Measurements from ENCODE around the gene LNX1. TPM values are rescaled to one million over a fixed set of nuclear protein-coding genes. Genes with fewer than 3 reads are reported as not detected.

Gene LNX1
- total and polyA plus RNA-seq, 2 of the 13 experiments (the other 11 are each of a cell fraction or from before 2014, with no cell fraction given): 0.49 TPM

DNA sequence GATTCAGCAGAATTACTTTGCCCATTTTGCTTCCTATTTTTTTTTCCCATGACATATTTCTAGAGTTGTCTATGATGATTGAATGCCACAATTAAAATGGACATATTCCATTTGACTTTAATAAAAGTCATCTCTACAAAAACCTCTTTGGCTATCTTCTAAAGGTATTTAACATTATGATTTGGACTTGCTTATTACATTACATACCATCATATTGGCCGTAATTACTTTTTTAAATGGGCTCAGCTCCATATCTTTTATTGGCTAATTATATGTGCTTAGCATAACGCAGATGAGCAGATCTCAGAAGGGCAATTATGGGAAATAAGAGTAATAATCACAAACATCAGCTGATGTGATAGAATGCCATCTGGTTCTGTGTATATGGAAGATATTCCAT is 4.5 kb upstream of the LNX1 start (continued):
- no peak for TF ChIP-seq ZZZ3 (CRISPR knock-in tag; IDR thresholded peaks at IDR 0.05; ENCODE audit: borderline replicate concordance)

DNA sequence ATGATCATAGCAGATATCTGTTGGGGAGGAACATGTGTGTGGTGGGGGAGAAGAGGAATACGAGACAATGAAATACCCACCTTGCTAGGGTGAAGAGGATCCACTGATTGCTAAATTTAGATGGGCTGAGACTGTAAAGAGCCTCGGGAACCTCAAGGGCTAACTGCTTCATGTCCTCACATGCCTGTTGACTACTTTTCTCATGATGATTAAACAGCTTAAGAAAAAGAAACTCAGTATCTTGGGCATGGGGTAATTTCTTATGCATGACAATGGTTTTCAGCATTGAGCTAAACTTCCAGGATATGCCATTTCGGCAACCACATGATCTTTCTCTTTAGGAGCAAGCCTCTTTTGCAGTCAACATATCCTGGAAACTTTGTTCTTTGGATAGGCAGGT is 3.9 kb upstream of the LNX1 start:
- FAIRE-seq: no peak
- no TSS peak for BruUV-seq (replicated peaks)
- H3K27ac ChIP-seq (ENCODE audit: extremely low read length, insufficient read depth, low read length): no peak overlapping the region

GRCh38 chr4:53593765-53594164 is 2.5 kb upstream of the LNX1 start:
- H3K79me2 ChIP-seq (ENCODE audit: insufficient read depth, low read length): no peaks in the 10 kb centered on the region
- BruUV-seq (replicated peaks): no TSS peak
- H3K4me2 ChIP-seq (ENCODE audit: low read depth, low read length): no peak overlapping the region
- H3K36me3 ChIP-seq (replicated peaks in 1 of 2; ENCODE audit: control insufficient read depth in 1 of 2, insufficient read depth in 2 of 2, low read length in 2 of 2): no peaks in the 10 kb centered on the region
- ChIA-PET POLR2A (no interaction called here), CTCF (ENCODE audit: low intra/inter-chr PET ratio, low total read pairs) (no interaction called here)
- 97% methylated on average over 2 of the region's 2 CpGs for WGBS (ENCODE audit: low lambda C conversion rate)
- no peak overlapping the region for H3K9ac ChIP-seq (ENCODE audit: insufficient read depth, low read depth, low read length)
- peaks cover 44% of the 10 kb centered on the region for H3K4me1 ChIP-seq (ENCODE audit: insufficient read depth, low read length)
- H2AFZ ChIP-seq (ENCODE audit: low read length): no peak overlapping the region
- no peak overlapping the region for H3K4me3 ChIP-seq (replicated peaks in 1 of 3; ENCODE audit: insufficient read depth in 1 of 3, low read depth in 2 of 3, low read length in 3 of 3)
- in situ Hi-C loops (cut with HindIII; ENCODE audit: extremely low pct_ligation_motif_present, low pct_unique_long_range_greater_than_20kb): no loop called here
- H3K27ac ChIP-seq (ENCODE audit: extremely low read length, insufficient read depth, low read length): no peak overlapping the region
- no peaks in the 10 kb centered on the region for H4K20me1 ChIP-seq (ENCODE audit: insufficient read depth, low read length)
- FAIRE-seq (no peak), DNase-seq (ENCODE audit: low spot score) (no peak), ATAC-seq (no peak)
- intact Hi-C loops (cut with micrococcal nuclease; ENCODE audit: unreplicated experiment): no loop called here
- H3K27me3 ChIP-seq (ENCODE audit: control insufficient read depth in 1 of 2, insufficient read depth in 2 of 2, low read length in 2 of 2): no peaks in the 10 kb centered on the region; a peak in 1 of 5 replicates
- H3K9me3 ChIP-seq (ENCODE audit: low read length): no peaks in the 10 kb centered on the region
- TF ChIP-seq ZMYM2 (CRISPR knock-in tag; IDR thresholded peaks at IDR 0.05): no peak
- TF ChIP-seq ZNF775 (CRISPR knock-in tag; IDR thresholded peaks at IDR 0.05; ENCODE audit: borderline replicate concordance): no peak
- TF ChIP-seq, protein P1, sequence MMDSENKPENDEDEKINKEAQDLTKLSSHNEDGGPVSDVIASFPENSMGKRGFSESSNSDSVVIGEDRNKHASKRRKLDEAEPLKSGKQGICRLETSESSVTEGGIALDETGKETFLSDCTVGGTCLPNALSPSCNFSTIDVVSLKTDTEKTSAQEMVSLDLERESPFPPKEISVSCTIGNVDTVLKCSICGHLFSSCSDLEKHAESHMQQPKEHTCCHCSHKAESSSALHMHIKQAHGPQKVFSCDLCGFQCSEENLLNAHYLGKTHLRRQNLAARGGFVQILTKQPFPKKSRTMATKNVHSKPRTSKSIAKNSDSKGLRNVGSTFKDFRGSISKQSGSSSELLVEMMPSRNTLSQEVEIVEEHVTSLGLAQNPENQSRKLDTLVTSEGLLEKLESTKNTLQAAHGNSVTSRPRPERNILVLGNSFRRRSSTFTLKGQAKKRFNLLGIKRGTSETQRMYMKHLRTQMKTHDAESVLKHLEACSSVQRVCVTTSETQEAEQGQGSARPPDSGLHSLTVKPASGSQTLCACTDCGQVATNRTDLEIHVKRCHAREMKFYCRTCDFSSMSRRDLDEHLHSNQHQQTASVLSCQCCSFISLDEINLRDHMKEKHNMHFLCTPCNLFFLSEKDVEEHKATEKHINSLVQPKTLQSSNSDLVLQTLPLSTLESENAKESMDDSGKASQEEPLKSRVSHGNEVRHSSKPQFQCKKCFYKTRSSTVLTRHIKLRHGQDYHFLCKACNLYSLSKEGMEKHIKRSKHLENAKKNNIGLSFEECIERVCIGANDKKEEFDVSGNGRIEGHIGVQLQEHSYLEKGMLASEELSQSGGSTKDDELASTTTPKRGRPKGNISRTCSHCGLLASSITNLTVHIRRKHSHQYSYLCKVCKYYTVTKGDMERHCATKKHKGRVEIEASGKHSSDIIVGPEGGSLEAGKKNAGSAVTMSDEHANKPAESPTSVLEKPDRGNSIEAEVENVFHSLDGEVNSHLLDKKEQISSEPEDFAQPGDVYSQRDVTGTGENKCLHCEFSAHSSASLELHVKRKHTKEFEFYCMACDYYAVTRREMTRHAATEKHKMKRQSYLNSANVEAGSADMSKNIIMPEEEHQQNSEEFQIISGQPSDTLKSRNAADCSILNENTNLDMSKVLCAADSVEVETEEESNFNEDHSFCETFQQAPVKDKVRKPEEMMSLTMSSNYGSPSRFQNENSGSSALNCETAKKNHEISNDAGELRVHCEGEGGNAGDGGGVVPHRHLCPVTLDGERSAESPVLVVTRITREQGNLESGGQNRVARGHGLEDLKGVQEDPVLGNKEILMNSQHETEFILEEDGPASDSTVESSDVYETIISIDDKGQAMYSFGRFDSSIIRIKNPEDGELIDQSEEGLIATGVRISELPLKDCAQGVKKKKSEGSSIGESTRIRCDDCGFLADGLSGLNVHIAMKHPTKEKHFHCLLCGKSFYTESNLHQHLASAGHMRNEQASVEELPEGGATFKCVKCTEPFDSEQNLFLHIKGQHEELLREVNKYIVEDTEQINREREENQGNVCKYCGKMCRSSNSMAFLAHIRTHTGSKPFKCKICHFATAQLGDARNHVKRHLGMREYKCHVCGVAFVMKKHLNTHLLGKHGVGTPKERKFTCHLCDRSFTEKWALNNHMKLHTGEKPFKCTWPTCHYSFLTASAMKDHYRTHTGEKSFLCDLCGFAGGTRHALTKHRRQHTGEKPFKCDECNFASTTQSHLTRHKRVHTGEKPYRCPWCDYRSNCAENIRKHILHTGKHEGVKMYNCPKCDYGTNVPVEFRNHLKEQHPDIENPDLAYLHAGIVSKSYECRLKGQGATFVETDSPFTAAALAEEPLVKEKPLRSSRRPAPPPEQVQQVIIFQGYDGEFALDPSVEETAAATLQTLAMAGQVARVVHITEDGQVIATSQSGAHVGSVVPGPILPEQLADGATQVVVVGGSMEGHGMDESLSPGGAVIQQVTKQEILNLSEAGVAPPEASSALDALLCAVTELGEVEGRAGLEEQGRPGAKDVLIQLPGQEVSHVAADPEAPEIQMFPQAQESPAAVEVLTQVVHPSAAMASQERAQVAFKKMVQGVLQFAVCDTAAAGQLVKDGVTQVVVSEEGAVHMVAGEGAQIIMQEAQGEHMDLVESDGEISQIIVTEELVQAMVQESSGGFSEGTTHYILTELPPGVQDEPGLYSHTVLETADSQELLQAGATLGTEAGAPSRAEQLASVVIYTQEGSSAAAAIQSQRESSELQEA (CRISPR knock-in tag; IDR thresholded peaks at IDR 0.05; ENCODE audit: not compliant biosample characterization): no peak
- TF ChIP-seq DR1 (CRISPR knock-in tag; IDR thresholded peaks at IDR 0.05): no peak
- no peak for TF ChIP-seq KLF13 (CRISPR knock-in tag; IDR thresholded peaks at IDR 0.05)

More for the DNA sequence above, 3.9 kb upstream of the LNX1 start:
- no peak overlapping the region for H3K9ac ChIP-seq (ENCODE audit: insufficient read depth, low read depth, low read length)
- H3K9me3 ChIP-seq (ENCODE audit: low read length): no peaks in the 10 kb centered on the region
- DNase-seq (ENCODE audit: low spot score) (no peak), ATAC-seq (no peak)
- H4K20me1 ChIP-seq (ENCODE audit: insufficient read depth, low read length): no peaks in the 10 kb centered on the region
- no peak overlapping the region for H2AFZ ChIP-seq (ENCODE audit: low read length)
- H3K27me3 ChIP-seq (ENCODE audit: control insufficient read depth in 1 of 2, insufficient read depth in 2 of 2, low read length in 2 of 2): no peaks in the 10 kb centered on the region; a peak in 1 of 5 replicates
- peaks cover 30% of the 10 kb centered on the region for H3K4me1 ChIP-seq (ENCODE audit: insufficient read depth, low read length)
- ChIA-PET POLR2A (no interaction called here), CTCF (ENCODE audit: low intra/inter-chr PET ratio, low total read pairs) (no interaction called here)
- no peaks in the 10 kb centered on the region for H3K79me2 ChIP-seq (ENCODE audit: insufficient read depth, low read length)
- no peak for TF ChIP-seq ZBTB7B (CRISPR knock-in tag; IDR thresholded peaks at IDR 0.05)
- no peak for TF ChIP-seq ZNF790 (CRISPR knock-in tag; IDR thresholded peaks at IDR 0.05; ENCODE audit: borderline replicate concordance)
- TF ChIP-seq PTBP1 (IDR thresholded peaks at IDR 0.05; ENCODE audit: low read depth, low read length, poor library complexity, severe bottlenecking): no peak
- no peak overlapping the region for H3K4me2 ChIP-seq (ENCODE audit: low read depth, low read length)
- in situ Hi-C loops (cut with HindIII; ENCODE audit: extremely low pct_ligation_motif_present, low pct_unique_long_range_greater_than_20kb): no loop called here
- no peaks in the 10 kb centered on the region for H3K36me3 ChIP-seq (replicated peaks in 1 of 2; ENCODE audit: control insufficient read depth in 1 of 2, insufficient read depth in 2 of 2, low read length in 2 of 2)
- intact Hi-C loops (cut with micrococcal nuclease; ENCODE audit: unreplicated experiment): no loop called here
- 3% methylated on average over 3 of the region's 3 CpGs for WGBS (ENCODE audit: low lambda C conversion rate)
- no peak overlapping the region for H3K4me3 ChIP-seq (replicated peaks in 1 of 3; ENCODE audit: insufficient read depth in 1 of 3, low read depth in 2 of 3, low read length in 3 of 3)

All from HepG2 (cell line).